Measurements from ENCODE around the gene MAPK7. TPM values are rescaled to one million over a fixed set of nuclear protein-coding genes. Genes with fewer than 3 reads are reported as not detected.

Gene MAPK7
- total RNA-seq, 4 donors from 2014 or later = 12.9 to 25.2 (median 21.9) TPM

DNA sequence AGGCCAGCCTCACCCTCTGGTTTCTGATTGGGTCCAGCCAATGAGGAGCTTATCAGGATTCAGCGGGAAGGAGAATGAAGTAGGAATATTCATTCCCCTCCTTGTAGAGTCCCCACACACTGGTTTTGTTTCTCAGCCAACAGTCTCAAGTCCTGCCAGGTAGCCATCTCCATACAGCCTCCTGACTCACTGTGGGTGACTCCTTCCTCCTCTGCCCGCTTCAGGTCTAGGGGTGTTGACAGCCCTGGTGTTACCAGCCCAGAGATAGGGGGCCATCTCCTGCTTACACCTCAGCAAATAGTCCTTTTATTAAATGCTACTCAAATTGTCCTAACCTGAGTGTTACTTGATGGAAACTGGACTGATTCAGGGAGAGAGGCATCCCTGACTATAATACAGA lies 12.7 kb downstream of the MAPK7 start:
- no peak for ATAC-seq (ENCODE audit: low FRiP score)
- no peak for DNase-seq (ENCODE audit: low spot score)
- TF ChIP-seq, protein P1, sequence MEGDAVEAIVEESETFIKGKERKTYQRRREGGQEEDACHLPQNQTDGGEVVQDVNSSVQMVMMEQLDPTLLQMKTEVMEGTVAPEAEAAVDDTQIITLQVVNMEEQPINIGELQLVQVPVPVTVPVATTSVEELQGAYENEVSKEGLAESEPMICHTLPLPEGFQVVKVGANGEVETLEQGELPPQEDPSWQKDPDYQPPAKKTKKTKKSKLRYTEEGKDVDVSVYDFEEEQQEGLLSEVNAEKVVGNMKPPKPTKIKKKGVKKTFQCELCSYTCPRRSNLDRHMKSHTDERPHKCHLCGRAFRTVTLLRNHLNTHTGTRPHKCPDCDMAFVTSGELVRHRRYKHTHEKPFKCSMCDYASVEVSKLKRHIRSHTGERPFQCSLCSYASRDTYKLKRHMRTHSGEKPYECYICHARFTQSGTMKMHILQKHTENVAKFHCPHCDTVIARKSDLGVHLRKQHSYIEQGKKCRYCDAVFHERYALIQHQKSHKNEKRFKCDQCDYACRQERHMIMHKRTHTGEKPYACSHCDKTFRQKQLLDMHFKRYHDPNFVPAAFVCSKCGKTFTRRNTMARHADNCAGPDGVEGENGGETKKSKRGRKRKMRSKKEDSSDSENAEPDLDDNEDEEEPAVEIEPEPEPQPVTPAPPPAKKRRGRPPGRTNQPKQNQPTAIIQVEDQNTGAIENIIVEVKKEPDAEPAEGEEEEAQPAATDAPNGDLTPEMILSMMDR (IDR thresholded peaks at IDR 0.05) = no peak

DNA sequence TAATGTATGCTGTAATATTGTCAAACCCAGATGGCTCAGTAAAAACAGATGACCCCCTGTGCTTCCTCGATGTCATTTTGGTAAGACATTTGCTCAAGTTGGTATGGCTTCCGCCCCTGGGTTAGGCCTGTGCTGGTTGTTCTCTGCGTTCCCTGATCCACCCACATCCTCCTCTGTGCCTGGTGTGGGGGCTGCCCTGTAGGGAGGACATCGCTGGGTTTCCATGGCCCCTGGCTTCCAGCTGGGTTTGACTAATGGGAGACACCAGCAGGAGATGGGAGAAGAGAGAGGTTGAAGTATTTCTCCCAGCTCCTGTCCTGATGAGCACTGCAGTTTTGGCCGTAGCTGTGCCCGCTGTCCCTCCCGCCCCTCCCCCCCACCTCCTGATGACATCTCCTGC lies 13.1 kb downstream of the MAPK7 start:
- TF ChIP-seq, protein P1 (IDR thresholded peaks at IDR 0.05) = no peak
- no peak for ATAC-seq (ENCODE audit: low FRiP score)
- no peak for DNase-seq (ENCODE audit: low spot score)

DNA sequence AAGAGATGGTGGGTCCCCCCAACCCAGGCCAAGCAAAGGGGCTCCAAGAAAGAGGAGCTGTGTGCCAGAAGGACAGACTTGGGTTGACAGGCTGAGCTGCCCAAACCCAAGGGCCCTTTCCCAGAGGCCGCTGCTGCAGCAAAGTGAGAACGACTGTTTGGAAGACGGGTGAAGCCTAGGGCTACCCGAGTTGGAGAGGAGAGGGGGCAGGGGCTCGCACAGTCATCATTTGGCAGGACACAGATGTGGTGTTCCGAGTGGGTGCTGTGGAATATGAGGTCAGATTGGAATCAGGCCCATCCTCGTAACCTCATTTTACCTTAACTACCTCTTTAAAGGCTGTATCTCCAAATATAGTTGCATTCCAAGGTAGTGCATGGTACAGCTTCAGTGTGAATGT lies 14.0 kb downstream of the MAPK7 start:
- ATAC-seq (ENCODE audit: low FRiP score) (no peak), DNase-seq (ENCODE audit: low spot score) (no peak)
- TF ChIP-seq, protein P1 (IDR thresholded peaks at IDR 0.05) = no peak

DNA sequence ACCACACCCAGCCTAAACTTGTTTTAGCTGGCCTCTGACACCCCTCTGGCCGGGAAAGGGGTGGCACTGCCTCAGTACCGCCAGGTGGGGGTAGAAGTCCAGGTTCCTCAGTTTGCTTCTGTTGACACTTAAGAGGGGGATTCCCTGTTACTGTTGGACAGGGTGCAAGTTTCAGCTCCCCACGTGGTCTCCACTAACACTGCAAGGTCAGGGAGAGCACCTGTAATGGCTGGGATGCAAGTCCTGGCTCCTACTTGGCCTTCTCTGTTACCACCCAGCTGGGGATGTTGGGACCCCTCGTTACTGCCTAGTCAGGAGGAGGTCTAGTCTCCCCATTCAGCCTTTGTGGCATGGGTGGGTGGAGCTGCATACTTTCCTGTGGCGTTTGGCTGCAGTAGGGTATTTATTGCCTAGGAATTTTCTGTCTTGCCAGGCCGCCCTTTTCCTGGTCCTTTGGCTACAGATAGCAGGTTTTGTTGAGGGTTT lies 19.3 kb downstream of the MAPK7 start:
- TF ChIP-seq, protein P1 (IDR thresholded peaks at IDR 0.05) = no peak
- DNase-seq (ENCODE audit: low spot score) = no peak
- ATAC-seq (ENCODE audit: low FRiP score) = no peak

DNA sequence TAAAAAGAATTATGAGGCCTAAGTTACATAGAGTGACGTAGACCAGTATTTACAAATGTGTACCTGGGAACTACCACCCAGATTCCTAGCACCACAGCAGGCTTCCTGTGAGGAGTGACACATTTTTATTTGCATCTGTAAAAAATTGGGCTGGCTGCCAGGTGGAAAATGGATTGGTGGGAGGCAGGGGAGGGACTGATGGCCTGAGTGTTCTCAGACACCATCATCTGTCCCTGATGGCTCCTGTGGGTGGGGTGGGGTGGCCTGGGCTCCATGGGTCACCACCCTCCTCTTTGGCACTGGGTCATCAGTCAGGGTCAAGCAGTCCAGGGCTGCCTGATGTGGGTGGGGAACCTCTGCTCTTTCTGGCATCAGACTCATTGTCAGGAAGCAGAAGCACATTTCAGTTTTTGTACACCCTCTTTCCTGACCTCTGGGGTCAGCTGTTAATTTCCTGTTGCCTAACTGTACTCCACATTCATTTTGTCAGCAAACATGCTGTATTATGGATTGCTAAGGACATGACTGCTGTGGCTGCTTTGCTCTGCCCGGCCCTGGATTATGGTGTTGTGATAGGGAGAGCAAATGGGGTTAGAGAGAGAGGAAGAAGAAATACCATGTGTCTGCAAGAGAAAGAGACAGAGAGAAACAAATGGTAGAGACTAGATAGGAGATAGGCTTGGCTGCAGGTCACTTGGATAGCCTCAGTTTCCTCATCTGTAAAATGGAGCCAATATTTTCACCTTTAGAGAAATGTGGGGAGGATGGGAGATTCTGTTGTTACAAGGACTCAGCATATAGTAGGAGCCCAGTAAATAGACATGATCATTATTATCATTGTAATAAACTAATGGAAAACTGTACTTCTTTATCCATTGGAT lies 20.2 kb downstream of the MAPK7 start:
- peak; percentile 39 for DNase-seq (ENCODE audit: low spot score)
- TF ChIP-seq, protein P1 (IDR thresholded peaks at IDR 0.05) = no peak
- peak; percentile 75 for ATAC-seq (ENCODE audit: low FRiP score)

DNA sequence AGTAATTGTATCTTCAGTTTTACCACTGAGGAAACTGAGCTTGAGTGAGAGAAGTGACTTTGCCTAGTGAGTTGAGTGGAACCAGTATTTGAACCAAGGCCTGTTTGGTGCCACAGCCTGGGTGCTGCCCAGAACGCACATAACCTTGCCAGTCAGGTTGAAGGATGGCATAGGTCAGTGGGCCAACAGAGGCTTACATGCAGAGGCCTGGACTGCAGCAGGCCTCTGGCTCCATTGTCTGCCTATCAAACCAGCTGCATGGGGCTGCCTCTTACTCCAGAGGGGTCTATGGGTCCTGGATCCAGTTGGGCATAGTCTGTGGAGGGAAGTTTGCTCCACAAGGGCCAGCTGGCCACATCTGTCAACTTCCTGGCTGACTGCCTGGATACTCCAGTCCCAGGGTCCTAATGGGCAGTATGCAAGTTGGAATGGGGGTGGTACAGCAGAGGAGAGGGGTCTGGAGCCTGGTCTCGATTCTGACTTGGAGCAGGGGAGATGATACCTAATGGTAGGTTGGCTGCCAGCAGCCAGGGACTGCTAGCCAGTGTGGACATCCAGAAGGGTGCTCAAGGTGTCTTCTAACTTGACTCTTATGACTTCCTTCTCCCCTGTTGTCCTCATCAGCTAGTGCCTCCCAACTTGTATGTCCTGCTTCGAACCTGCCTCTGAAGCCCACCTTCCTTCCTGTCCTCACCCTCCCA lies 21.6 kb downstream of the MAPK7 start:
- no peak for DNase-seq (ENCODE audit: low spot score)
- TF ChIP-seq, protein P1 (IDR thresholded peaks at IDR 0.05) = no peak
- no peak for ATAC-seq (ENCODE audit: low FRiP score)

Measured in omental fat pad (tissue), 4 donors.